HepG2 (cell line): ENCODE measurements around the gene EPHA2. TPM values are rescaled to one million over a fixed set of nuclear protein-coding genes. Genes with fewer than 3 reads are reported as not detected.

Source experiments
- ELF4 ChIP-seq: sonication (generic); formaldehyde crosslinking; IDR thresholded peaks from 2 replicates; pipeline ENCODE4 v1.5.0; 2020; ENCODE audit warnings: missing genetic modification reagents, mild to moderate bottlenecking, moderate library complexity, borderline replicate concordance
- HNRNPK ChIP-seq: fragments of 200-400 bp; formaldehyde crosslinking; IDR thresholded peaks from 2 replicates; pipeline ENCODE4 v1.6.1; 2018; ENCODE audit warnings: low read length, low read depth, moderate library complexity, mild to moderate bottlenecking; ENCODE audit not compliant: poor library complexity, severe bottlenecking
- JARID2 ChIP-seq: sonication (generic); formaldehyde crosslinking; IDR thresholded peaks from 2 replicates; pipeline ENCODE4 v1.8.1; 2023; ENCODE audit warnings: missing genetic modification reagents, inconsistent platforms; ENCODE audit not compliant: insufficient replicate concordance
- MBNL3 ChIP-seq: fragments of 250-450 bp; sonication (Bioruptor Pico); conservative IDR thresholded peaks from 2 replicates; pipeline ENCODE4 v1.8.0; 2022; ENCODE audit warnings: mild to moderate bottlenecking, inconsistent platforms
- MXI1 ChIP-seq: IDR thresholded peaks from 3 replicates; pipeline ENCODE4 v1.6.1; 2012; ENCODE audit warnings: low read depth, low read length, inconsistent platforms, borderline replicate concordance
- PTBP1 ChIP-seq: fragments of 200-400 bp; formaldehyde crosslinking; IDR thresholded peaks from 2 replicates; pipeline ENCODE4 v1.6.1; 2018; ENCODE audit warnings: low read length, low read depth; ENCODE audit not compliant: poor library complexity, severe bottlenecking
- SCMH1 ChIP-seq: sonication (generic); formaldehyde crosslinking; IDR thresholded peaks from 2 replicates; pipeline ENCODE4 v1.9.0; 2021; ENCODE audit warnings: missing genetic modification reagents, mild to moderate bottlenecking, borderline replicate concordance
- SOX13 ChIP-seq, 3 experiments: fragments of 450-650 bp in 1 of 3; sonication (generic) in 1 of 3; formaldehyde crosslinking in 1 of 3; IDR thresholded peaks in 2 of 3; conservative IDR thresholded peaks in 1 of 3; 2 replicates each; pipeline versions ENCODE4 v1.5.0 to v1.6.1; 2016 to 2020; ENCODE audit warnings: antibody characterized with exemption in 1 of 3, mild to moderate bottlenecking in 1 of 3, missing compliant biosample characterization in 1 of 3, missing genetic modification reagents in 1 of 3, moderate library complexity in 1 of 3
- TSC22D2 ChIP-seq: sonication (generic); formaldehyde crosslinking; IDR thresholded peaks from 2 replicates; pipeline ENCODE4 v1.5.1; 2020; ENCODE audit warnings: missing genetic modification reagents, mild to moderate bottlenecking, borderline replicate concordance
- ZFP36L2 ChIP-seq: sonication (generic); formaldehyde crosslinking; IDR thresholded peaks from 2 replicates; pipeline ENCODE4 v1.4.0; 2020; ENCODE audit warnings: missing genetic modification reagents
- ZNF138 ChIP-seq: sonication (generic); formaldehyde crosslinking; IDR thresholded peaks from 2 replicates; pipeline ENCODE4 v1.5.0; 2020; ENCODE audit warnings: mild to moderate bottlenecking, low read depth, missing genetic modification reagents
- ZNF180 ChIP-seq: sonication (generic); formaldehyde crosslinking; IDR thresholded peaks from 2 replicates; pipeline ENCODE4 v1.4.0; 2020; ENCODE audit warnings: low read depth, missing genetic modification reagents, borderline replicate concordance
- ZNF225 ChIP-seq: sonication (generic); formaldehyde crosslinking; IDR thresholded peaks from 2 replicates; pipeline ENCODE4 v1.4.0; 2020; ENCODE audit warnings: mild to moderate bottlenecking, missing genetic modification reagents
- ZNF382 ChIP-seq: sonication (generic); formaldehyde crosslinking; IDR thresholded peaks from 2 replicates; pipeline ENCODE4 v1.5.0; 2020; ENCODE audit warnings: missing genetic modification reagents, mild to moderate bottlenecking, borderline replicate concordance
- ZNF761 ChIP-seq: sonication (generic); formaldehyde crosslinking; conservative IDR thresholded peaks from 2 replicates; pipeline ENCODE4 v1.4.0; 2020; ENCODE audit warnings: mild to moderate bottlenecking, missing genetic modification reagents
- polyA plus RNA-seq, 8 experiments: library from polyadenylated mRNA; depleted of rRNA in 3 of 8; stranded (reverse) in 7 of 8; unstranded in 1 of 8; fragments of >200 nt; fragmentation: Illumina TruSeq in 4 of 8; extraction: Trizol in 4 of 8; gene quantifications; 2 replicates each; pipeline versions ENCODE4 v1.2.1 to v1.2.3, GENCODE V29; 2011 to 2016; ENCODE audit warnings: low read depth in 4 of 8, missing spikeins in 1 of 8, mixed read lengths in 1 of 8; ENCODE audit not compliant: insufficient read depth in 1 of 8
- total RNA-seq, 5 experiments: library from RNA; depleted of rRNA; stranded (reverse); fragments of >200 nt; fragmentation: Illumina TruSeq; extraction: Trizol; gene quantifications; 2 replicates each; pipeline ENCODE4 v1.2.3, GENCODE V29; 2016; ENCODE audit warnings: low read depth in 1 of 5
- TF ChIP-seq, protein P1 (sequence below): sonication (generic); formaldehyde crosslinking; IDR thresholded peaks from 2 replicates; pipeline ENCODE4 v1.4.0; 2020; ENCODE audit warnings: mild to moderate bottlenecking, missing genetic modification reagents, borderline replicate concordance
- TF ChIP-seq, protein P2 (sequence below): sonication (generic); formaldehyde crosslinking; IDR thresholded peaks from 2 replicates; pipeline ENCODE4 v1.5.1; 2020; ENCODE audit warnings: missing genetic modification reagents, mild to moderate bottlenecking, borderline replicate concordance
- TF ChIP-seq, protein P3 (sequence below): sonication (generic); formaldehyde crosslinking; IDR thresholded peaks from 2 replicates; pipeline ENCODE4 v1.4.0; 2020; ENCODE audit warnings: missing genetic modification reagents

Gene EPHA2
- total and polyA plus RNA-seq, 2 of the 13 experiments (the other 11 are each of a cell fraction or from before 2014, with no cell fraction given) = 33.6 to 53.6 TPM

DNA sequence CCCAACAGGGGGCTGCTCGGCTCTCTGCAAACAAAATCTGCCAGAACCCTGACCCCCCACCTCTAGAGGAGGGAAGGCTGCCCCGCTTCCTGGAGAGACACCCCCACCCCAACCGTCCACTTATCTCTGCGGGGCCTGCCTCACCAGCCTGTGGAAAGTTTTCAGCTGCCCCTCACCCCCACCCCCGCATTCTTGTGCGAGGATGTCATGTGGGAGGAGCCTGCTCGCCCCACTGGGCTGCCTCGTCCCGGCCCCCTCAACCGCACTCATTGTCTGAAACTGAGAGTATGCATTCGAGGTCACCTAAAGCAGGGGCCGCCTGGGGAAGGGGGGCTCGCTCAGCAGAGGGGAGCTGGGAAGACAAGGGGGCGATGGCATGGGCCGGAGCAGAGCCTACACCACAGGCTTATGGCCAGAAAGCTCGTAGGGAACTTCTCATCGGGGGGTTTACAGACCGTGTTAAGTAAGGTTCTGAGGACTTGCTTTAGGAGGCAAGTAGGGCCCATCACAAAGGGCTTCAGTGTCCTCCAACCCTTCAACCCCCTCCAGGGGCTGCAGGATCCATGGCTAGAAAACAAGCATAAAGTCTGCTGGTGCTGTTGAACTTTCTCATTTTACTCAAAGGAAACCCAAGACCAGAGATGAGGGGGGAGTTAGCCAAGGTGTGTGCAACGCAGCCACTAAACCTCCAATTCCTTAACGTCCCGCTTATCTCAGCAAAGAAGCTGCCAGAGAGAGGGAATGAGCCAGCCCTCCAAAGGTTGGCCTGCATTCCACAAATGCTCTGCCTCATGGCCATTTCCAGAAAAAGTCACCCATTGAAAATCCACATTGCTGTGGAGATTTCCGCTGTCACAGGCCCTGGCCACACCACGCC, 9.4 kb downstream of the EPHA2 start (continued):
- TF ChIP-seq, protein P1, sequence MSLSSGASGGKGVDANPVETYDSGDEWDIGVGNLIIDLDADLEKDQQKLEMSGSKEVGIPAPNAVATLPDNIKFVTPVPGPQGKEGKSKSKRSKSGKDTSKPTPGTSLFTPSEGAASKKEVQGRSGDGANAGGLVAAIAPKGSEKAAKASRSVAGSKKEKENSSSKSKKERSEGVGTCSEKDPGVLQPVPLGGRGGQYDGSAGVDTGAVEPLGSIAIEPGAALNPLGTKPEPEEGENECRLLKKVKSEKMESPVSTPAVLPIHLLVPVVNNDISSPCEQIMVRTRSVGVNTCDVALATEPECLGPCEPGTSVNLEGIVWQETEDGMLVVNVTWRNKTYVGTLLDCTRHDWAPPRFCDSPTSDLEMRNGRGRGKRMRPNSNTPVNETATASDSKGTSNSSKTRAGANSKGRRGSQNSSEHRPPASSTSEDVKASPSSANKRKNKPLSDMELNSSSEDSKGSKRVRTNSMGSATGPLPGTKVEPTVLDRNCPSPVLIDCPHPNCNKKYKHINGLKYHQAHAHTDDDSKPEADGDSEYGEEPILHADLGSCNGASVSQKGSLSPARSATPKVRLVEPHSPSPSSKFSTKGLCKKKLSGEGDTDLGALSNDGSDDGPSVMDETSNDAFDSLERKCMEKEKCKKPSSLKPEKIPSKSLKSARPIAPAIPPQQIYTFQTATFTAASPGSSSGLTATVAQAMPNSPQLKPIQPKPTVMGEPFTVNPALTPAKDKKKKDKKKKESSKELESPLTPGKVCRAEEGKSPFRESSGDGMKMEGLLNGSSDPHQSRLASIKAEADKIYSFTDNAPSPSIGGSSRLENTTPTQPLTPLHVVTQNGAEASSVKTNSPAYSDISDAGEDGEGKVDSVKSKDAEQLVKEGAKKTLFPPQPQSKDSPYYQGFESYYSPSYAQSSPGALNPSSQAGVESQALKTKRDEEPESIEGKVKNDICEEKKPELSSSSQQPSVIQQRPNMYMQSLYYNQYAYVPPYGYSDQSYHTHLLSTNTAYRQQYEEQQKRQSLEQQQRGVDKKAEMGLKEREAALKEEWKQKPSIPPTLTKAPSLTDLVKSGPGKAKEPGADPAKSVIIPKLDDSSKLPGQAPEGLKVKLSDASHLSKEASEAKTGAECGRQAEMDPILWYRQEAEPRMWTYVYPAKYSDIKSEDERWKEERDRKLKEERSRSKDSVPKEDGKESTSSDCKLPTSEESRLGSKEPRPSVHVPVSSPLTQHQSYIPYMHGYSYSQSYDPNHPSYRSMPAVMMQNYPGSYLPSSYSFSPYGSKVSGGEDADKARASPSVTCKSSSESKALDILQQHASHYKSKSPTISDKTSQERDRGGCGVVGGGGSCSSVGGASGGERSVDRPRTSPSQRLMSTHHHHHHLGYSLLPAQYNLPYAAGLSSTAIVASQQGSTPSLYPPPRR (CRISPR knock-in tag) = peak; percentile 68; the same call in 1 of the 2 replicates
- TF ChIP-seq ZNF138 (no peak), TSC22D2 (CRISPR knock-in tag) (no peak), PTBP1 (no peak), SOX13 (IDR thresholded peaks at IDR 0.05) (peak; percentile 67; the same call in 1 of the 2 replicates), SOX13 (CRISPR knock-in tag; conservative IDR thresholded peaks at IDR 0.05 in 1 of 2, IDR thresholded peaks at IDR 0.05 in 1 of 2) (peak in 1 of 2 experiments; percentile 90; a peak in 2 of 4 replicates), JARID2 (CRISPR knock-in tag) (no peak), HNRNPK (no peak), SCMH1 (CRISPR knock-in tag) (no peak), ZNF180 (CRISPR knock-in tag) (no peak), MBNL3 (no peak), MXI1 (no peak; the same call in 2 of the 3 replicates), ZNF225 (no peak), ZFP36L2 (CRISPR knock-in tag) (no peak), ZNF761 (peak; percentile 45; the same call in 1 of the 2 replicates), ZNF382 (CRISPR knock-in tag) (no peak), ELF4 (CRISPR knock-in tag) (no peak)
- TF ChIP-seq, protein P2, sequence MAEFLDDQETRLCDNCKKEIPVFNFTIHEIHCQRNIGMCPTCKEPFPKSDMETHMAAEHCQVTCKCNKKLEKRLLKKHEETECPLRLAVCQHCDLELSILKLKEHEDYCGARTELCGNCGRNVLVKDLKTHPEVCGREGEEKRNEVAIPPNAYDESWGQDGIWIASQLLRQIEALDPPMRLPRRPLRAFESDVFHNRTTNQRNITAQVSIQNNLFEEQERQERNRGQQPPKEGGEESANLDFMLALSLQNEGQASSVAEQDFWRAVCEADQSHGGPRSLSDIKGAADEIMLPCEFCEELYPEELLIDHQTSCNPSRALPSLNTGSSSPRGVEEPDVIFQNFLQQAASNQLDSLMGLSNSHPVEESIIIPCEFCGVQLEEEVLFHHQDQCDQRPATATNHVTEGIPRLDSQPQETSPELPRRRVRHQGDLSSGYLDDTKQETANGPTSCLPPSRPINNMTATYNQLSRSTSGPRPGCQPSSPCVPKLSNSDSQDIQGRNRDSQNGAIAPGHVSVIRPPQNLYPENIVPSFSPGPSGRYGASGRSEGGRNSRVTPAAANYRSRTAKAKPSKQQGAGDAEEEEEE (CRISPR knock-in tag) = no peak
- TF ChIP-seq, protein P3, sequence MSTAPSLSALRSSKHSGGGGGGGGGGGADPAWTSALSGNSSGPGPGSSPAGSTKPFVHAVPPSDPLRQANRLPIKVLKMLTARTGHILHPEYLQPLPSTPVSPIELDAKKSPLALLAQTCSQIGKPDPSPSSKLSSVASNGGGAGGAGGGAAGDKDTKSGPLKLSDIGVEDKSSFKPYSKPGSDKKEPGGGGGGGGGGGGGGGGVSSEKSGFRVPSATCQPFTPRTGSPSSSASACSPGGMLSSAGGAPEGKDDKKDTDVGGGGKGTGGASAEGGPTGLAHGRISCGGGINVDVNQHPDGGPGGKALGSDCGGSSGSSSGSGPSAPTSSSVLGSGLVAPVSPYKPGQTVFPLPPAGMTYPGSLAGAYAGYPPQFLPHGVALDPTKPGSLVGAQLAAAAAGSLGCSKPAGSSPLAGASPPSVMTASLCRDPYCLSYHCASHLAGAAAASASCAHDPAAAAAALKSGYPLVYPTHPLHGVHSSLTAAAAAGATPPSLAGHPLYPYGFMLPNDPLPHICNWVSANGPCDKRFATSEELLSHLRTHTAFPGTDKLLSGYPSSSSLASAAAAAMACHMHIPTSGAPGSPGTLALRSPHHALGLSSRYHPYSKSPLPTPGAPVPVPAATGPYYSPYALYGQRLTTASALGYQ = no peak
